ENCODE data around the gene DISC1.
A peak's percentile ranks its signal among the peaks of the same experiment; 100 is the strongest.

The DISC1 gene

DNA sequence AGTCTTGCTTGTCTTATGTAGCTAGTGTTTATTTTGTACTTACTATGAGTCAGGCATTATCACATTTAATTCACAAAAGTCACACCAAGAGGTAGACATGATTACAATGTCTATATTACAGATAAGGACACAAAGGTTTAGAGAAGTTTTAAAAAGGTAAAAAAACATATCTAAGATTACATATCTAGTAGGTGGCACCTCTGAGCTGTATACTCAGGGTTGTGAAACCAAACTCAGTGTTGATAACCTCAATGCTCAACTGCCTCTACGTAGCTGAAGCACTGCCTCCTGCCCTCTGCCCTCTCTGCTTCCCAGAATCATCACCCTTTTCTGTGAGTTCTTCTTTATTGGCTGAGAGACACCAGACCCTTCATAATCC lies 431.3 kb downstream of the DISC1 start:
- H3K36me3 ChIP-seq (replicated peaks in 1 of 2; ENCODE audit: control insufficient read depth in 2 of 2, insufficient read depth in 2 of 2, low read length in 2 of 2): no peaks in the 10 kb centered on the region
- H4K91ac ChIP-seq (ENCODE audit: low read depth, low read length, poor library complexity): no peak overlapping the region
- H3K18ac ChIP-seq (ENCODE audit: low read length): no peak overlapping the region
- H3K27me3 ChIP-seq (ENCODE audit: control insufficient read depth in 3 of 3, insufficient read depth in 3 of 3, low read depth in 1 of 3, low read length in 3 of 3): no peaks in the 10 kb centered on the region
- no peak overlapping the region for H2AK5ac ChIP-seq (ENCODE audit: low read depth, low read length)
- no peak overlapping the region for H2BK5ac ChIP-seq (ENCODE audit: low read length)
- H3K14ac ChIP-seq (ENCODE audit: low read length): no peak overlapping the region
- H3K4ac ChIP-seq (ENCODE audit: low read length): no peak overlapping the region
- H3K4me1 ChIP-seq (ENCODE audit: control insufficient read depth in 2 of 2, insufficient read depth in 1 of 2, low read depth in 1 of 2, low read length in 2 of 2): peaks cover 0 to 2% of the 10 kb centered on the region in 2 donors
- H2BK15ac ChIP-seq (ENCODE audit: low read length): no peak overlapping the region
- H3K9ac ChIP-seq (ENCODE audit: low read depth, low read length, poor library complexity): no peak overlapping the region
- H3K4me3 ChIP-seq (ENCODE audit: low read length in 2 of 2): no peak overlapping the region
- no peak overlapping the region for H3K4me2 ChIP-seq (ENCODE audit: insufficient read depth, low read length, poor library complexity, severe bottlenecking)
- H2BK120ac ChIP-seq (ENCODE audit: low read depth, low read length): no peak overlapping the region
- H3K23ac ChIP-seq (ENCODE audit: low read depth, low read length, poor library complexity): no peak overlapping the region
- no peak overlapping the region for H2AFZ ChIP-seq (ENCODE audit: low read length)
- peaks cover 0 to 2% of the 10 kb centered on the region in 2 donors for H3K9me3 ChIP-seq (replicated peaks in 1 of 2; ENCODE audit: control insufficient read depth in 2 of 2, insufficient read depth in 1 of 2, low read depth in 1 of 2, low read length in 2 of 2)
- no peak for DNase-seq (ENCODE audit: low spot score)
- H2BK12ac ChIP-seq (ENCODE audit: low read length): no peak overlapping the region
- no peak overlapping the region for H3K27ac ChIP-seq (replicated peaks; ENCODE audit: low read length)
- no CpG with 5 or more reads among the region's 1 CpG for WGBS, 2 donors (ENCODE audit: extremely low coverage in 2 of 2, insufficient read length in 2 of 2, insufficient replicate concordance in 1 of 2)
- no peaks in the 10 kb centered on the region for H3K79me1 ChIP-seq (ENCODE audit: low read depth, low read length)
- H4K8ac ChIP-seq (ENCODE audit: low read depth, low read length): no peak overlapping the region

DNA sequence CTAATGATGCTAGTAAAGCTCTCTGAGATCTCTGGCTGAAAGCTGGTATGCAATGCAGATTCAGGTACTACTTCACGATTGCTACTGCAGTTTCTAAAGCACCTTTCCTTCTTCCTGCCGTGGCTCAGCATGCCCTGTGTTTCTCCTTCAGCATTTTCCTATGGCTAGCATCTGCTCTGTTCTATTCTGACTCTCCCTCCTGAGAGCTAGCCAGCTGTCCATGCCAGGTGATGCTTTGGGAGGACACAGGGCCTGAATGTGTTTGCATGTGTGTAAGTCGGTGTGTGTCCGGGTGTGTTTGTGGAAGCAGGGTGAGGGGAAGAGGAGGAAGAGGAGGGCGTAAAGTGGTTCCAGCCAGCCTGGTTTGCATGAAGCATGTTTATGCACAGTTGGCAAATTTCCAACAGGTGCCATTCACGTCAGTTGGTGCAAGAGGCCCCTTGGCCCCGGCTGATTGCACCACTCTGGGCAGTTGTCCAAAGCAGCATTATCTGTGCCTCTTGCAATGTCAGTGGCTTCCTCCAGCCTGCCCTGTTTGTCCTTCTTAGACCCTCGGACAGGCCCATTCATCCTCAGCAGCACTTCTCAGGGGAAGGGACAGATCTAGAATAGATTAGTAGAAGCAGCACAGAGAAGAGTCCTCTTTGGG lies 433.3 kb downstream of the DISC1 start:
- no CpG with 5 or more reads among the region's 8 CpGs for WGBS, 2 donors (ENCODE audit: extremely low coverage in 2 of 2, insufficient read length in 2 of 2, insufficient replicate concordance in 1 of 2)
- no peak overlapping the region for H3K9ac ChIP-seq (ENCODE audit: low read depth, low read length, poor library complexity)
- H3K4me1 ChIP-seq (ENCODE audit: control insufficient read depth in 2 of 2, insufficient read depth in 1 of 2, low read depth in 1 of 2, low read length in 2 of 2): peaks cover 0 to 2% of the 10 kb centered on the region in 2 donors
- no peak overlapping the region for H2BK15ac ChIP-seq (ENCODE audit: low read length)
- no peak overlapping the region for H2AFZ ChIP-seq (ENCODE audit: low read length)
- H3K18ac ChIP-seq (ENCODE audit: low read length): peak overlapping the region; percentile 55
- no peaks in the 10 kb centered on the region for H3K9me3 ChIP-seq (replicated peaks in 1 of 2; ENCODE audit: control insufficient read depth in 2 of 2, insufficient read depth in 1 of 2, low read depth in 1 of 2, low read length in 2 of 2)
- no peak overlapping the region for H4K8ac ChIP-seq (ENCODE audit: low read depth, low read length)
- no peak overlapping the region for H3K4me2 ChIP-seq (ENCODE audit: insufficient read depth, low read length, poor library complexity, severe bottlenecking)
- no peak overlapping the region for H3K14ac ChIP-seq (ENCODE audit: low read length)
- no peak overlapping the region for H3K27ac ChIP-seq (replicated peaks; ENCODE audit: low read length)
- DNase-seq (ENCODE audit: low spot score): no peak
- H3K23ac ChIP-seq (ENCODE audit: low read depth, low read length, poor library complexity): no peak overlapping the region
- no peaks in the 10 kb centered on the region for H3K27me3 ChIP-seq (ENCODE audit: control insufficient read depth in 3 of 3, insufficient read depth in 3 of 3, low read depth in 1 of 3, low read length in 3 of 3)
- H3K4ac ChIP-seq (ENCODE audit: low read length): no peak overlapping the region
- H3K79me1 ChIP-seq (ENCODE audit: low read depth, low read length): no peaks in the 10 kb centered on the region
- no peak overlapping the region for H2AK5ac ChIP-seq (ENCODE audit: low read depth, low read length)
- H2BK12ac ChIP-seq (ENCODE audit: low read length): no peak overlapping the region
- H3K36me3 ChIP-seq (replicated peaks in 1 of 2; ENCODE audit: control insufficient read depth in 2 of 2, insufficient read depth in 2 of 2, low read length in 2 of 2): no peaks in the 10 kb centered on the region
- no peak overlapping the region for H3K4me3 ChIP-seq (ENCODE audit: low read length in 2 of 2)
- no peak overlapping the region for H2BK120ac ChIP-seq (ENCODE audit: low read depth, low read length)
- no peak overlapping the region for H4K91ac ChIP-seq (ENCODE audit: low read depth, low read length, poor library complexity)
- no peak overlapping the region for H2BK5ac ChIP-seq (ENCODE audit: low read length)

DNA sequence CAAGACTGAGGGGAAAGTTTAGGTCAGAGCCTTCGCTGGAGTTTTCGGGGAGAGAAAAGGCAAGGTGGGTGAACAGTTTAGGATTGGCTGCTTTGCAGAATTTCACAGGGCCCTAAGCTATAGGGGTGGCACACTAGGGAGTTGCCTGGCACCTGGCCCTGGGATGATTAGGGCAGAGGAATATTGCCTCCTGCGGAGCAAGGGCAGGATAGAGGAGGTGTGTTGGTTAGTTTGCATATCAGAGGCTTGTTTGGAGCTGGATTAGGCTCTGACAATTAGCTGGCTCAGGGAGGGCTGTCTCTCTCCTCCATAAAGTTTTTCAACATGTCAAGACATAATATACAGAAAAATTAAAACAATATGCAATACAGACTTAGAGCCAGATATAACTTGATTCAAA lies 436.4 kb downstream of the DISC1 start:
- H3K4me3 ChIP-seq (ENCODE audit: low read length in 2 of 2): no peak overlapping the region
- H3K18ac ChIP-seq (ENCODE audit: low read length): no peak overlapping the region
- no peak overlapping the region for H3K27ac ChIP-seq (replicated peaks; ENCODE audit: low read length)
- no CpG with 5 or more reads among the region's 3 CpGs for WGBS, 2 donors (ENCODE audit: extremely low coverage in 2 of 2, insufficient read length in 2 of 2, insufficient replicate concordance in 1 of 2)
- H2BK5ac ChIP-seq (ENCODE audit: low read length): no peak overlapping the region
- H3K4me1 ChIP-seq (ENCODE audit: control insufficient read depth in 2 of 2, insufficient read depth in 1 of 2, low read depth in 1 of 2, low read length in 2 of 2): no peaks in the 10 kb centered on the region
- no peak overlapping the region for H2BK12ac ChIP-seq (ENCODE audit: low read length)
- H3K4me2 ChIP-seq (ENCODE audit: insufficient read depth, low read length, poor library complexity, severe bottlenecking): no peak overlapping the region
- DNase-seq (ENCODE audit: low spot score): no peak
- no peaks in the 10 kb centered on the region for H3K27me3 ChIP-seq (ENCODE audit: control insufficient read depth in 3 of 3, insufficient read depth in 3 of 3, low read depth in 1 of 3, low read length in 3 of 3)
- H2AK5ac ChIP-seq (ENCODE audit: low read depth, low read length): no peak overlapping the region
- H4K91ac ChIP-seq (ENCODE audit: low read depth, low read length, poor library complexity): no peak overlapping the region
- H3K23ac ChIP-seq (ENCODE audit: low read depth, low read length, poor library complexity): no peak overlapping the region
- no peak overlapping the region for H2BK15ac ChIP-seq (ENCODE audit: low read length)
- no peak overlapping the region for H2AFZ ChIP-seq (ENCODE audit: low read length)
- H3K79me1 ChIP-seq (ENCODE audit: low read depth, low read length): no peaks in the 10 kb centered on the region
- H4K8ac ChIP-seq (ENCODE audit: low read depth, low read length): no peak overlapping the region
- H3K9ac ChIP-seq (ENCODE audit: low read depth, low read length, poor library complexity): no peak overlapping the region
- no peak overlapping the region for H3K14ac ChIP-seq (ENCODE audit: low read length)
- H3K9me3 ChIP-seq (replicated peaks in 1 of 2; ENCODE audit: control insufficient read depth in 2 of 2, insufficient read depth in 1 of 2, low read depth in 1 of 2, low read length in 2 of 2): peaks cover 0 to 2% of the 10 kb centered on the region in 2 donors
- H3K36me3 ChIP-seq (replicated peaks in 1 of 2; ENCODE audit: control insufficient read depth in 2 of 2, insufficient read depth in 2 of 2, low read length in 2 of 2): no peaks in the 10 kb centered on the region
- H2BK120ac ChIP-seq (ENCODE audit: low read depth, low read length): no peak overlapping the region
- no peak overlapping the region for H3K4ac ChIP-seq (ENCODE audit: low read length)

DNA sequence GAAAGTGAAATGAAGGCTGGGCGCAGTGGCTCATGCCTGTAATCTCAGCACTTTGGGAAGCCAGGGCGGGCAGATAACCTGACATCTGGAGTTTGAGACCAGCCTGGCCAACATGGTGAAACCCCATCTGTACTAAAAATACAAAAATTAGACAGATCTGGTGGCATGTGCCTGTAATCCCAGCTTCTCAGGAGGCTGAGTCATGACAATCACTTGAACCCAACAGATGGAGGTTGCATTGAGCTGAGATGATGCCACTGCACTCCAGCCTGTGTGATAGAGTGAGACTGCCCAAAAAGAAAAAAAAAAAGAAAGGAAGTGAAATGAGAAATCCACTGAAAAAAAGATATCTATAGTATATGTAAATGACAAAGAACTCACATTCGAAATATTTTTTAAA lies 439.9 kb downstream of the DISC1 start:
- Histone ChIP-seq H2BK120ac (ENCODE audit: low read depth, low read length) (no peak overlapping the region), H4K91ac (ENCODE audit: low read depth, low read length, poor library complexity) (no peak overlapping the region), H2BK15ac (ENCODE audit: low read length) (no peak overlapping the region), H3K36me3 (replicated peaks in 1 of 2; ENCODE audit: control insufficient read depth in 2 of 2, insufficient read depth in 2 of 2, low read length in 2 of 2) (no peaks in the 10 kb centered on the region), H4K8ac (ENCODE audit: low read depth, low read length) (no peak overlapping the region), H3K18ac (ENCODE audit: low read length) (no peak overlapping the region), H2BK12ac (ENCODE audit: low read length) (no peak overlapping the region), H3K14ac (ENCODE audit: low read length) (no peak overlapping the region), H2BK5ac (ENCODE audit: low read length) (no peak overlapping the region), H3K27me3 (ENCODE audit: control insufficient read depth in 3 of 3, insufficient read depth in 3 of 3, low read depth in 1 of 3, low read length in 3 of 3) (no peaks in the 10 kb centered on the region), H3K4me2 (ENCODE audit: insufficient read depth, low read length, poor library complexity, severe bottlenecking) (no peak overlapping the region), H2AFZ (ENCODE audit: low read length) (no peak overlapping the region), H3K4me1 (ENCODE audit: control insufficient read depth in 2 of 2, insufficient read depth in 1 of 2, low read depth in 1 of 2, low read length in 2 of 2) (no peaks in the 10 kb centered on the region), H3K4me3 (ENCODE audit: low read length in 2 of 2) (no peak overlapping the region), H3K79me1 (ENCODE audit: low read depth, low read length) (no peaks in the 10 kb centered on the region), H3K27ac (replicated peaks; ENCODE audit: low read length) (no peak overlapping the region), H3K4ac (ENCODE audit: low read length) (no peak overlapping the region), H2AK5ac (ENCODE audit: low read depth, low read length) (no peak overlapping the region), H3K23ac (ENCODE audit: low read depth, low read length, poor library complexity) (no peak overlapping the region), H3K9me3 (replicated peaks in 1 of 2; ENCODE audit: control insufficient read depth in 2 of 2, insufficient read depth in 1 of 2, low read depth in 1 of 2, low read length in 2 of 2) (peaks cover 0 to 2% of the 10 kb centered on the region in 2 donors), H3K9ac (ENCODE audit: low read depth, low read length, poor library complexity) (no peak overlapping the region)
- no CpG with 5 or more reads among the region's 3 CpGs for WGBS, 2 donors (ENCODE audit: extremely low coverage in 2 of 2, insufficient read length in 2 of 2, insufficient replicate concordance in 1 of 2)
- no peak for DNase-seq (ENCODE audit: low spot score)

Measured in neuronal stem cell (in vitro differentiated cells).